ENCODE results near the gene AMD1. TPM values are rescaled to one million over a fixed set of nuclear protein-coding genes. Genes with fewer than 3 reads are reported as not detected.

AMD1 gene
- total and polyA plus RNA-seq, 9 of the 15 experiments (the other 6 are each of a cell fraction or from before 2014, with no cell fraction given), result 60.0 to 151 (median 85.6) TPM

DNA sequence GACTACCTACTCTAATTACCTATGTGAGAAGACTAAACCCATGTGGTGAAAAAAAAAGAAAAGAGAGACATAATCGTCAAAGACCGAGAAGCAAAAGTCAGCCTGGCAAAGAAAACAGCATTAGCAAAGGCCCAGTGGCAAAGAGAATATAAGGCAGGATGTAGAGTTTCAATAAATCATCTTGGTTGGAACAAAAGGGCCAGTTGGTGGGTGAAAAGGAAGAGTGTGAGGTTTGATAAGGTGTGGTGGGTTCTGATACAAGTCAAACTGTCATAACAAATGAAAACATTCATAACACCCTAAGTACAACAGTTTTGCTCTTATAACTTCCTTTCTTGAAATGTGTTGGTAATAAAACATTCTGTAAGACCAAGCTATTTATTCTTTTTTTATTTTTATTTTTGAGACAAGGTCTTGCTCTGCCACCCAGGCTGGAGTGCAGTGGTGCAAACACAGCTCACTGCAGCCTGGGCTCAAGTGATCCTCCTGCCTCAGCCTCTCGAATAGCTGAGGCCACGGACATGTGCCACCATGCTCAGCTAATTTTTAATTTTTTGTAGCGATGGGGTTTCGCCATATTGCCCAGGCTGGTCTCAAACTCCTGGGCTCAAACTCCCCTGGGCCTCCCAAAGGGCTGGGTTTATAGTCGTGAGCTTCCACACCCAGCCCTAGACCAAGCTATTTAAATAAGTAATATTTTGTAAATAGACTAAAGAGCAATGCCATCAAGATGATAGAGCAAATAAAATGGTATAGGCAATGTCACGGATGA is 65.0 kb downstream of the AMD1 start (continued):
- TF ChIP-seq, protein P1, sequence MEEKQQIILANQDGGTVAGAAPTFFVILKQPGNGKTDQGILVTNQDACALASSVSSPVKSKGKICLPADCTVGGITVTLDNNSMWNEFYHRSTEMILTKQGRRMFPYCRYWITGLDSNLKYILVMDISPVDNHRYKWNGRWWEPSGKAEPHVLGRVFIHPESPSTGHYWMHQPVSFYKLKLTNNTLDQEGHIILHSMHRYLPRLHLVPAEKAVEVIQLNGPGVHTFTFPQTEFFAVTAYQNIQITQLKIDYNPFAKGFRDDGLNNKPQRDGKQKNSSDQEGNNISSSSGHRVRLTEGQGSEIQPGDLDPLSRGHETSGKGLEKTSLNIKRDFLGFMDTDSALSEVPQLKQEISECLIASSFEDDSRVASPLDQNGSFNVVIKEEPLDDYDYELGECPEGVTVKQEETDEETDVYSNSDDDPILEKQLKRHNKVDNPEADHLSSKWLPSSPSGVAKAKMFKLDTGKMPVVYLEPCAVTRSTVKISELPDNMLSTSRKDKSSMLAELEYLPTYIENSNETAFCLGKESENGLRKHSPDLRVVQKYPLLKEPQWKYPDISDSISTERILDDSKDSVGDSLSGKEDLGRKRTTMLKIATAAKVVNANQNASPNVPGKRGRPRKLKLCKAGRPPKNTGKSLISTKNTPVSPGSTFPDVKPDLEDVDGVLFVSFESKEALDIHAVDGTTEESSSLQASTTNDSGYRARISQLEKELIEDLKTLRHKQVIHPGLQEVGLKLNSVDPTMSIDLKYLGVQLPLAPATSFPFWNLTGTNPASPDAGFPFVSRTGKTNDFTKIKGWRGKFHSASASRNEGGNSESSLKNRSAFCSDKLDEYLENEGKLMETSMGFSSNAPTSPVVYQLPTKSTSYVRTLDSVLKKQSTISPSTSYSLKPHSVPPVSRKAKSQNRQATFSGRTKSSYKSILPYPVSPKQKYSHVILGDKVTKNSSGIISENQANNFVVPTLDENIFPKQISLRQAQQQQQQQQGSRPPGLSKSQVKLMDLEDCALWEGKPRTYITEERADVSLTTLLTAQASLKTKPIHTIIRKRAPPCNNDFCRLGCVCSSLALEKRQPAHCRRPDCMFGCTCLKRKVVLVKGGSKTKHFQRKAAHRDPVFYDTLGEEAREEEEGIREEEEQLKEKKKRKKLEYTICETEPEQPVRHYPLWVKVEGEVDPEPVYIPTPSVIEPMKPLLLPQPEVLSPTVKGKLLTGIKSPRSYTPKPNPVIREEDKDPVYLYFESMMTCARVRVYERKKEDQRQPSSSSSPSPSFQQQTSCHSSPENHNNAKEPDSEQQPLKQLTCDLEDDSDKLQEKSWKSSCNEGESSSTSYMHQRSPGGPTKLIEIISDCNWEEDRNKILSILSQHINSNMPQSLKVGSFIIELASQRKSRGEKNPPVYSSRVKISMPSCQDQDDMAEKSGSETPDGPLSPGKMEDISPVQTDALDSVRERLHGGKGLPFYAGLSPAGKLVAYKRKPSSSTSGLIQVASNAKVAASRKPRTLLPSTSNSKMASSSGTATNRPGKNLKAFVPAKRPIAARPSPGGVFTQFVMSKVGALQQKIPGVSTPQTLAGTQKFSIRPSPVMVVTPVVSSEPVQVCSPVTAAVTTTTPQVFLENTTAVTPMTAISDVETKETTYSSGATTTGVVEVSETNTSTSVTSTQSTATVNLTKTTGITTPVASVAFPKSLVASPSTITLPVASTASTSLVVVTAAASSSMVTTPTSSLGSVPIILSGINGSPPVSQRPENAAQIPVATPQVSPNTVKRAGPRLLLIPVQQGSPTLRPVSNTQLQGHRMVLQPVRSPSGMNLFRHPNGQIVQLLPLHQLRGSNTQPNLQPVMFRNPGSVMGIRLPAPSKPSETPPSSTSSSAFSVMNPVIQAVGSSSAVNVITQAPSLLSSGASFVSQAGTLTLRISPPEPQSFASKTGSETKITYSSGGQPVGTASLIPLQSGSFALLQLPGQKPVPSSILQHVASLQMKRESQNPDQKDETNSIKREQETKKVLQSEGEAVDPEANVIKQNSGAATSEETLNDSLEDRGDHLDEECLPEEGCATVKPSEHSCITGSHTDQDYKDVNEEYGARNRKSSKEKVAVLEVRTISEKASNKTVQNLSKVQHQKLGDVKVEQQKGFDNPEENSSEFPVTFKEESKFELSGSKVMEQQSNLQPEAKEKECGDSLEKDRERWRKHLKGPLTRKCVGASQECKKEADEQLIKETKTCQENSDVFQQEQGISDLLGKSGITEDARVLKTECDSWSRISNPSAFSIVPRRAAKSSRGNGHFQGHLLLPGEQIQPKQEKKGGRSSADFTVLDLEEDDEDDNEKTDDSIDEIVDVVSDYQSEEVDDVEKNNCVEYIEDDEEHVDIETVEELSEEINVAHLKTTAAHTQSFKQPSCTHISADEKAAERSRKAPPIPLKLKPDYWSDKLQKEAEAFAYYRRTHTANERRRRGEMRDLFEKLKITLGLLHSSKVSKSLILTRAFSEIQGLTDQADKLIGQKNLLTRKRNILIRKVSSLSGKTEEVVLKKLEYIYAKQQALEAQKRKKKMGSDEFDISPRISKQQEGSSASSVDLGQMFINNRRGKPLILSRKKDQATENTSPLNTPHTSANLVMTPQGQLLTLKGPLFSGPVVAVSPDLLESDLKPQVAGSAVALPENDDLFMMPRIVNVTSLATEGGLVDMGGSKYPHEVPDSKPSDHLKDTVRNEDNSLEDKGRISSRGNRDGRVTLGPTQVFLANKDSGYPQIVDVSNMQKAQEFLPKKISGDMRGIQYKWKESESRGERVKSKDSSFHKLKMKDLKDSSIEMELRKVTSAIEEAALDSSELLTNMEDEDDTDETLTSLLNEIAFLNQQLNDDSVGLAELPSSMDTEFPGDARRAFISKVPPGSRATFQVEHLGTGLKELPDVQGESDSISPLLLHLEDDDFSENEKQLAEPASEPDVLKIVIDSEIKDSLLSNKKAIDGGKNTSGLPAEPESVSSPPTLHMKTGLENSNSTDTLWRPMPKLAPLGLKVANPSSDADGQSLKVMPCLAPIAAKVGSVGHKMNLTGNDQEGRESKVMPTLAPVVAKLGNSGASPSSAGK (IDR thresholded peaks at IDR 0.05), result 0 out of 2 replicates have a peak, but pooled peaks have one; percentile 13
- TF ChIP-seq EHMT2 (IDR thresholded peaks at IDR 0.05) (0 out of 2 replicates have a peak, but pooled peaks have one; percentile 0), CBFA2T2 (conservative IDR thresholded peaks at IDR 0.05) (0 out of 2 replicates have a peak, but pooled peaks have one; percentile 22), RBM25 (IDR thresholded peaks at IDR 0.05; ENCODE audit: low read depth, low read length, severe bottlenecking) (peak; percentile 29), NCOA4 (IDR thresholded peaks at IDR 0.05; ENCODE audit: partially characterized antibody) (no peak), EP400 (IDR thresholded peaks at IDR 0.05) (0 out of 2 replicates have a peak, but pooled peaks have one; percentile 27), MYNN (IDR thresholded peaks at IDR 0.05) (no peak), MYNN (CRISPR knock-in tag; IDR thresholded peaks at IDR 0.05) (no peak), RNF2 (IDR thresholded peaks at IDR 0.05) (0 out of 2 replicates have a peak, but pooled peaks have one; percentile 36), TAL1 (IDR thresholded peaks at IDR 0.05) (peak; percentile 46; the same call in 1 of the 2 replicates), SOX6 (IDR thresholded peaks at IDR 0.05) (peak; percentile 27; the same call in 1 of the 2 replicates), CEBPG (CRISPR knock-in tag; IDR thresholded peaks at IDR 0.05) (no peak), CEBPG (tag; conservative IDR thresholded peaks at IDR 0.05 in 1 of 2, IDR thresholded peaks at IDR 0.05 in 1 of 2) (no peak), ZNF717 (CRISPR knock-in tag; IDR thresholded peaks at IDR 0.05) (no peak)
